ENCODE results near the gene EHBP1. TPM values are rescaled to one million over a fixed set of nuclear protein-coding genes. Genes with fewer than 3 reads are reported as not detected.
"Not testable (repeated sequence)": the region's sequence is repeated elsewhere in the genome, so short reads cannot be mapped to it uniquely, and the experiment has no call there.

Gene EHBP1
- total and polyA plus RNA-seq, 4 donors, result 59.2 to 108 (median 83.2) TPM

- not testable (repeated sequence) for H3K4me1 ChIP-seq (ENCODE audit: control insufficient read depth, insufficient read depth, low read length); H3K4me3 ChIP-seq (ENCODE audit: low read depth, low read length); H3K27ac ChIP-seq (ENCODE audit: low read depth, low read length); H3K9me3 ChIP-seq (ENCODE audit: control insufficient read depth, insufficient read depth, low read length); DNase-seq (ENCODE audit: low read depth in 4 of 6, low spot score in 6 of 6); H3K27me3 ChIP-seq (ENCODE audit: control insufficient read depth, insufficient read depth, low read length); H3K36me3 ChIP-seq (ENCODE audit: control insufficient read depth, insufficient read depth, low read length)
- WGBS (ENCODE audit: insufficient coverage), result 96% methylated on average over 8 of the region's 8 CpGs
These were observed 314.2 kb downstream of the EHBP1 start for GRCh38 chr2:63019686-63020085.

DNA sequence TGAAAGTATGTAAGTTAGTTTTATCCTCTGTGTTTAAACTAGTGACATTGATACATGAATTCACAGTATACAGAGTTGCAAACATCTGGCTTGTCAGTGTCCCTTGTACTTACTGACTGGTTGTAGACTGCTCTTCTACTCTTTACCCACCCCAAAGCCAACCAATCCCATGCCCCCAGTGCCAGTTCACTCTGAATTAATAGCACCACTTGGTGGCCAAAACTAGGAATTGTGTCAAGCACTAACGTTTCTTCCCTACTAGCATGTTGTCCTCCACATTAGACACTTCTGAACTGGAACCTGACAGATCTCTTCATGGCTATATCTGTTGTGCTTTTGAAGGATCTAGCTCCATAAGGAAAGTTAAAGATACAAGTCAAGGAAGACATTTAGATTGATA is 317.9 kb downstream of the EHBP1 start:
- peaks cover 10% of the 10 kb centered on the region for H3K36me3 ChIP-seq (ENCODE audit: control insufficient read depth, insufficient read depth, low read length)
- no peak for DNase-seq (ENCODE audit: low read depth in 4 of 6, low spot score in 6 of 6)
- H3K4me3 ChIP-seq (ENCODE audit: low read depth, low read length), result no peak overlapping the region
- no peaks in the 10 kb centered on the region for H3K27me3 ChIP-seq (ENCODE audit: control insufficient read depth, insufficient read depth, low read length)
- no peaks in the 10 kb centered on the region for H3K4me1 ChIP-seq (ENCODE audit: control insufficient read depth, insufficient read depth, low read length)
- 100% methylated on average over 1 of the region's 1 CpG for WGBS (ENCODE audit: insufficient coverage)
- H3K9me3 ChIP-seq (ENCODE audit: control insufficient read depth, insufficient read depth, low read length), result no peaks in the 10 kb centered on the region
- H3K27ac ChIP-seq (ENCODE audit: low read depth, low read length), result no peak overlapping the region

DNA sequence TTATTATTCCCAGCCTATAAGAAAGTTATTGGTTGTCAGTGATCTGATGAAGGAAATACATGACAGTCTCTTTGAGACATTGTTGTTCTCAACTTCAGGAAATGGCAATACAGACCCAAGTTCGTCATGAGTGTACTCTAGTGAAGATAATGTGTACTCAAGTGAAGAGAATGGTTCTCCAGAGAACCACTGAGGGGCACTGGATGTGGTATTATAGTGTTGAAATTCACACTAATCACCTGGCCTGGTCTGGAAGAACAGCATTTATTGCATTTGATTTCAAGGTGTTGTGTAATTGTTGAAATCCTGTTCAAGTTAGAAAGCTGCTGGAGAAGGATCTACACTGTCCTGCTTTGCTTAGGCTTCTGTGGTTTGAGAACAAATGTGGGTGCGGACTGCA is 321.7 kb downstream of the EHBP1 start:
- DNase-seq (ENCODE audit: low read depth in 4 of 6, low spot score in 6 of 6), result no peak
- Histone ChIP-seq H3K4me1 (ENCODE audit: control insufficient read depth, insufficient read depth, low read length) (no peaks in the 10 kb centered on the region), H3K36me3 (ENCODE audit: control insufficient read depth, insufficient read depth, low read length) (peaks cover 7% of the 10 kb centered on the region), H3K27me3 (ENCODE audit: control insufficient read depth, insufficient read depth, low read length) (no peaks in the 10 kb centered on the region), H3K4me3 (ENCODE audit: low read depth, low read length) (no peak overlapping the region), H3K9me3 (ENCODE audit: control insufficient read depth, insufficient read depth, low read length) (no peaks in the 10 kb centered on the region), H3K27ac (ENCODE audit: low read depth, low read length) (no peak overlapping the region)
- WGBS (ENCODE audit: insufficient coverage), result 86% methylated on average over 1 of the region's 2 CpGs

- Histone ChIP-seq H3K36me3 (ENCODE audit: control insufficient read depth, insufficient read depth, low read length) (peaks cover 5% of the 10 kb centered on the region), H3K4me3 (ENCODE audit: low read depth, low read length) (no peak overlapping the region), H3K9me3 (ENCODE audit: control insufficient read depth, insufficient read depth, low read length) (no peaks in the 10 kb centered on the region), H3K4me1 (ENCODE audit: control insufficient read depth, insufficient read depth, low read length) (no peaks in the 10 kb centered on the region), H3K27ac (ENCODE audit: low read depth, low read length) (no peak overlapping the region), H3K27me3 (ENCODE audit: control insufficient read depth, insufficient read depth, low read length) (no peaks in the 10 kb centered on the region)
- DNase-seq (ENCODE audit: low read depth in 4 of 6, low spot score in 6 of 6), result no peak
- no CpG with 5 or more reads among the region's 1 CpG for WGBS (ENCODE audit: insufficient coverage)
These were observed 323.5 kb downstream of the EHBP1 start for GRCh38 chr2:63029058-63029457.

GRCh38 chr2:63034526-63034925 is 329.0 kb downstream of the EHBP1 start:
- 20% methylated on average over 2 of the region's 4 CpGs for WGBS (ENCODE audit: insufficient coverage)
- H3K4me3 ChIP-seq (ENCODE audit: low read depth, low read length), result no peak overlapping the region
- no peaks in the 10 kb centered on the region for H3K9me3 ChIP-seq (ENCODE audit: control insufficient read depth, insufficient read depth, low read length)
- peak in 1 of 6 donors; percentile 46 for DNase-seq (ENCODE audit: low read depth in 4 of 6, low spot score in 6 of 6)
- H3K4me1 ChIP-seq (ENCODE audit: control insufficient read depth, insufficient read depth, low read length), result no peaks in the 10 kb centered on the region
- H3K27ac ChIP-seq (ENCODE audit: low read depth, low read length), result no peak overlapping the region
- no peaks in the 10 kb centered on the region for H3K36me3 ChIP-seq (ENCODE audit: control insufficient read depth, insufficient read depth, low read length)
- H3K27me3 ChIP-seq (ENCODE audit: control insufficient read depth, insufficient read depth, low read length), result no peaks in the 10 kb centered on the region

GRCh38 chr2:63035169-63035568 is 329.7 kb downstream of the EHBP1 start:
- no peaks in the 10 kb centered on the region for H3K36me3 ChIP-seq (ENCODE audit: control insufficient read depth, insufficient read depth, low read length)
- WGBS (ENCODE audit: insufficient coverage), result no CpG with 5 or more reads among the region's 2 CpGs
- no peaks in the 10 kb centered on the region for H3K4me1 ChIP-seq (ENCODE audit: control insufficient read depth, insufficient read depth, low read length)
- no peak for DNase-seq (ENCODE audit: low read depth in 4 of 6, low spot score in 6 of 6)
- no peaks in the 10 kb centered on the region for H3K9me3 ChIP-seq (ENCODE audit: control insufficient read depth, insufficient read depth, low read length)
- H3K27me3 ChIP-seq (ENCODE audit: control insufficient read depth, insufficient read depth, low read length), result no peaks in the 10 kb centered on the region
- H3K4me3 ChIP-seq (ENCODE audit: low read depth, low read length), result no peak overlapping the region
- no peak overlapping the region for H3K27ac ChIP-seq (ENCODE audit: low read depth, low read length)

DNA sequence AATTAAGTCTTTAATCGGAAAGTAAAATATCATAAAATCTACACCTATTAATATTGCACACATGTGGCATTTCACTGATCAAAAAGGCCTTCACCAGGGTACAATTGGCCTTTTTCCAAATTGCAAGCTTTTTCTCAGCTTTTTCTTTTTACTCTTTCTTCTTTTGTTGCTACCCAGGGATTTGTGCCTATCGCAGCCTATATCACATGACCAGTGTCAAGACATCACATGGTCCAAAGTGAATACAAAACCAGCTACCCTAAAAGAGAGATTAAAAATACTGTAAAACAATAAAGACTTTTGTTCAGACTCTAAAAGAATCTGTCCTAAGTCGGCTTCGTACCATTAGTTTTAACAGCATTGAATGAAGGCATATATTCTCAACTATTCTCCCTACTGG is 330.1 kb downstream of the EHBP1 start:
- no peaks in the 10 kb centered on the region for H3K4me1 ChIP-seq (ENCODE audit: control insufficient read depth, insufficient read depth, low read length)
- no peaks in the 10 kb centered on the region for H3K27me3 ChIP-seq (ENCODE audit: control insufficient read depth, insufficient read depth, low read length)
- H3K4me3 ChIP-seq (ENCODE audit: low read depth, low read length), result no peak overlapping the region
- H3K9me3 ChIP-seq (ENCODE audit: control insufficient read depth, insufficient read depth, low read length), result no peaks in the 10 kb centered on the region
- H3K27ac ChIP-seq (ENCODE audit: low read depth, low read length), result no peak overlapping the region
- H3K36me3 ChIP-seq (ENCODE audit: control insufficient read depth, insufficient read depth, low read length), result no peaks in the 10 kb centered on the region
- DNase-seq (ENCODE audit: low read depth in 4 of 6, low spot score in 6 of 6), result peak in 1 of 6 donors; percentile 40
- WGBS (ENCODE audit: insufficient coverage), result no CpG with 5 or more reads among the region's 4 CpGs

DNA sequence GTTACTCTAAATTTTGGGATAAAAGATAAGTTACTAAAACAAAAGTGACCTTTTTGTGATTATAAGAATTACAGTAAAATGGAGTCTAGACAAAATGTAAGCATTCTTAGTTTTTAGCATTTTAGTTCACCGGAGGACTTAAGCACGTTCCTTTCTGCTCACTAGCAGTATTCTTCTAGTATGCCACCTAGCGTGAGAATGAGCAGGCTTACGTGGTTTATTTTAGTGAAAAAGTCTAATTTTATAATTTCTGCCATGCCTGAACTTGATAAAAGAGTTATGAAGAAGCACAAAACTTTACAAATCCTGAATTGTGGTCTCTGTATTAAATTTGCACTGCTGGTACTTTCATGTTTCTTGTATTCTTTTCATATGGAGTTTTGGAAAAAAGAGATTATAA is 332.5 kb downstream of the EHBP1 start:
- H3K27me3 ChIP-seq (ENCODE audit: control insufficient read depth, insufficient read depth, low read length), result peaks cover under 1% of the 10 kb centered on the region
- no CpG with 5 or more reads among the region's 4 CpGs for WGBS (ENCODE audit: insufficient coverage)
- H3K4me3 ChIP-seq (ENCODE audit: low read depth, low read length), result no peak overlapping the region
- DNase-seq (ENCODE audit: low read depth in 4 of 6, low spot score in 6 of 6), result no peak
- no peak overlapping the region for H3K27ac ChIP-seq (ENCODE audit: low read depth, low read length)
- H3K9me3 ChIP-seq (ENCODE audit: control insufficient read depth, insufficient read depth, low read length), result no peaks in the 10 kb centered on the region
- no peaks in the 10 kb centered on the region for H3K4me1 ChIP-seq (ENCODE audit: control insufficient read depth, insufficient read depth, low read length)
- no peaks in the 10 kb centered on the region for H3K36me3 ChIP-seq (ENCODE audit: control insufficient read depth, insufficient read depth, low read length)

DNA sequence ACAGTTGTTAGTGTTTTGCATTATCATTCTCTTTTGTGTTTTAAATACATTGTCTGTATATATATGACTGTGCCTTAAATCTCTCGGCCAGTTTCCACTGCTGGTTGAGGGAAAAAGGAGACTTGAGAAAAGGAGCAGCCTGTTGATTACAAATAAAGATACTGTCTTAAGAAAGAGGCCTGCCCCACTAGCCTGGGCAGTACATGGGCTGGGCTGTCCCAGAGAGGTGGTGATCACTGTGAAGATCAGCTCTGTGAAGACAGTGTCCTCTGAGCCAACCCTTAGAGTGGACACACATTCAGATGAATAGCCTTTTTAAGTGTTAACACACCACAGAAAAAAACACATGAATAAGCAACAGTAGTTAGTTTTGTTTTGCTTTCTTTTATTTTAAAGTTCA is 335.1 kb downstream of the EHBP1 start:
- Histone ChIP-seq H3K27me3 (ENCODE audit: control insufficient read depth, insufficient read depth, low read length) (peaks cover 21% of the 10 kb centered on the region), H3K9me3 (ENCODE audit: control insufficient read depth, insufficient read depth, low read length) (no peaks in the 10 kb centered on the region), H3K36me3 (ENCODE audit: control insufficient read depth, insufficient read depth, low read length) (peaks cover 4% of the 10 kb centered on the region), H3K27ac (ENCODE audit: low read depth, low read length) (no peak overlapping the region), H3K4me1 (ENCODE audit: control insufficient read depth, insufficient read depth, low read length) (no peaks in the 10 kb centered on the region), H3K4me3 (ENCODE audit: low read depth, low read length) (no peak overlapping the region)
- no peak for DNase-seq (ENCODE audit: low read depth in 4 of 6, low spot score in 6 of 6)
- no CpG with 5 or more reads among the region's 1 CpG for WGBS (ENCODE audit: insufficient coverage)

- Histone ChIP-seq H3K36me3 (ENCODE audit: control insufficient read depth, insufficient read depth, low read length) (peaks cover 4% of the 10 kb centered on the region), H3K4me3 (ENCODE audit: low read depth, low read length) (no peak overlapping the region), H3K27ac (ENCODE audit: low read depth, low read length) (no peak overlapping the region)
These were observed 336.1 kb downstream of the EHBP1 start for GRCh38 chr2:63041592-63041991.

More at GRCh38 chr2:63041592-63041991, 336.1 kb downstream of the EHBP1 start:
- no CpG with 5 or more reads among the region's 1 CpG for WGBS (ENCODE audit: insufficient coverage)
- Histone ChIP-seq H3K9me3 (ENCODE audit: control insufficient read depth, insufficient read depth, low read length) (no peaks in the 10 kb centered on the region), H3K4me1 (ENCODE audit: control insufficient read depth, insufficient read depth, low read length) (no peaks in the 10 kb centered on the region), H3K27me3 (ENCODE audit: control insufficient read depth, insufficient read depth, low read length) (peaks cover 31% of the 10 kb centered on the region)
- DNase-seq (ENCODE audit: low read depth in 4 of 6, low spot score in 6 of 6), result no peak
